SK-MEL-5 (cell line): ENCODE results near the gene PHIP. TPM values are rescaled to one million over a fixed set of nuclear protein-coding genes. Genes with fewer than 3 reads are reported as not detected.
"Not testable (repeated sequence)": the region's sequence is repeated elsewhere in the genome, so short reads cannot be mapped to it uniquely, and the experiment has no call there.

Source experiments
- DNase-seq: peaks from one replicate; pipeline ENCODE4 v3.0.0-alpha.2; 2016; ENCODE audit warnings: low read depth, low spot score
- in situ Hi-C: cut with HindIII; loops from 2 replicates; pipeline ENCODE4 v1.10.0; 2016; ENCODE audit warnings: low sequenced_read_pairs, high pct_unique_total_duplicates, low pct_unique_long_range_greater_than_20kb
- total RNA-seq: library from RNA; depleted of rRNA; stranded (reverse); fragments of >200 nt; shearing (Covaris generic); gene quantifications from 2 replicates; pipeline ENCODE4 v1.2.3, GENCODE V29; 2014; rRNA removed

The PHIP gene
- total RNA-seq, 1 experiment from 2014 or later: 13.3 TPM

- DNase-seq: no peak
- in situ Hi-C loops: no loop called here
Observed at GRCh38 chr6:78910010-78910409, 168.0 kb downstream of the PHIP start.

GRCh38 chr6:78909391-78909790 is 168.7 kb downstream of the PHIP start:
- no peak for DNase-seq
- in situ Hi-C loops: no loop called here

GRCh38 chr6:78908621-78909020 is 169.4 kb downstream of the PHIP start:
- no peak for DNase-seq
- in situ Hi-C loops: no loop called here

GRCh38 chr6:78896227-78896626 is 181.8 kb downstream of the PHIP start:
- DNase-seq: no peak
- in situ Hi-C loops: no loop called here

- in situ Hi-C loops, DNase-seq: not testable (repeated sequence)
Observed at GRCh38 chr6:78889901-78890300, 188.2 kb downstream of the PHIP start.

Other genes with a start within 250 kb of the PHIP start
- 1.0 and 1.3 TPM in 2 replicates for gene IRAK1BP1, start 210.7 kb downstream of the PHIP start, total RNA-seq
- 86.4 and 87.5 TPM in 2 replicates for gene HMGN3, start 156.4 kb upstream of the PHIP start, total RNA-seq